HepG2 (cell line): Measurements from ENCODE around the gene MPIG6B. TPM values are rescaled to one million over a fixed set of nuclear protein-coding genes. Genes with fewer than 3 reads are reported as not detected.

Experiments
- GPN1 ChIP-seq: sonication (generic); formaldehyde crosslinking; IDR thresholded peaks from 2 replicates; pipeline ENCODE4 v1.5.1; 2020; ENCODE audit warnings: missing genetic modification reagents, borderline replicate concordance
- HNRNPH1 ChIP-seq: fragments of 200-400 bp; formaldehyde crosslinking; optimal IDR thresholded peaks from 2 replicates; pipeline ENCODE3; 2017; ENCODE audit warnings: mild to moderate bottlenecking, low read depth, low read length
- NFE2 ChIP-seq: sonication (generic); formaldehyde crosslinking; IDR thresholded peaks from 2 replicates; pipeline ENCODE4 v1.4.0; 2020; ENCODE audit warnings: missing genetic modification reagents
- NFIC ChIP-seq: IDR thresholded peaks from 2 replicates; pipeline ENCODE4 v1.6.1; 2012; ENCODE audit warnings: mild to moderate bottlenecking, low read length, inconsistent platforms
- POLR2A ChIP-seq, 2 experiments: IDR thresholded peaks; 2 replicates each; pipeline ENCODE4 v1.6.1; 2011; ENCODE audit warnings: low read depth in 2 of 2, low read length in 2 of 2, mild to moderate bottlenecking in 1 of 2, moderate library complexity in 1 of 2; ENCODE audit not compliant: insufficient read depth in 1 of 2
- PTBP1 ChIP-seq: fragments of 200-400 bp; formaldehyde crosslinking; IDR thresholded peaks from 2 replicates; pipeline ENCODE4 v1.6.1; 2018; ENCODE audit warnings: low read length, low read depth; ENCODE audit not compliant: poor library complexity, severe bottlenecking
- RBM22 ChIP-seq: fragments of 200-400 bp; formaldehyde crosslinking; optimal IDR thresholded peaks from 2 replicates; pipeline ENCODE3; 2017; ENCODE audit warnings: mild to moderate bottlenecking, low read length, moderate library complexity
- RNF2 ChIP-seq: fragments of 450-650 bp; conservative IDR thresholded peaks from 2 replicates; pipeline ENCODE4 v1.6.1; 2016; ENCODE audit warnings: low read depth
- TEAD2 ChIP-seq: sonication (generic); formaldehyde crosslinking; IDR thresholded peaks from 2 replicates; pipeline ENCODE4 v1.9.0; 2021; ENCODE audit warnings: missing genetic modification reagents
- ZBTB20 ChIP-seq: sonication (generic); formaldehyde crosslinking; IDR thresholded peaks from 2 replicates; pipeline ENCODE4 v1.8.1; 2023; ENCODE audit warnings: missing genetic modification reagents, low read depth, mild to moderate bottlenecking, borderline replicate concordance
- ZBTB7B ChIP-seq: sonication (generic); formaldehyde crosslinking; IDR thresholded peaks from 2 replicates; pipeline ENCODE4 v1.4.0; 2020; ENCODE audit warnings: missing genetic modification reagents
- ZEB1 ChIP-seq: IDR thresholded peaks from 2 replicates; pipeline ENCODE4 v1.6.1; 2012; ENCODE audit warnings: mild to moderate bottlenecking, low read depth, inconsistent platforms; ENCODE audit not compliant: insufficient replicate concordance
- ZNF550 ChIP-seq: sonication (generic); formaldehyde crosslinking; IDR thresholded peaks from 2 replicates; pipeline ENCODE4 v1.4.0; 2020; ENCODE audit warnings: mild to moderate bottlenecking, missing genetic modification reagents, borderline replicate concordance
- ZNF616 ChIP-seq: sonication (generic); formaldehyde crosslinking; IDR thresholded peaks from 2 replicates; pipeline ENCODE4 v1.5.0; 2020; ENCODE audit warnings: low read depth, mild to moderate bottlenecking, missing genetic modification reagents
- polyA plus RNA-seq, 8 experiments: library from polyadenylated mRNA; depleted of rRNA in 3 of 8; stranded (reverse) in 7 of 8; unstranded in 1 of 8; fragments of >200 nt; fragmentation: Illumina TruSeq in 4 of 8; extraction: Trizol in 4 of 8; gene quantifications; 2 replicates each; pipeline versions ENCODE4 v1.2.1 to v1.2.3, GENCODE V29; 2011 to 2016; ENCODE audit warnings: low read depth in 4 of 8, missing spikeins in 1 of 8, mixed read lengths in 1 of 8; ENCODE audit not compliant: insufficient read depth in 1 of 8
- total RNA-seq, 5 experiments: library from RNA; depleted of rRNA; stranded (reverse); fragments of >200 nt; fragmentation: Illumina TruSeq; extraction: Trizol; gene quantifications; 2 replicates each; pipeline ENCODE4 v1.2.3, GENCODE V29; 2016; ENCODE audit warnings: low read depth in 1 of 5
- TF ChIP-seq, protein P1 (sequence below): sonication (generic); formaldehyde crosslinking; IDR thresholded peaks from 2 replicates; pipeline ENCODE4 v1.5.0; 2020; ENCODE audit warnings: mild to moderate bottlenecking, missing genetic modification reagents
- TF ChIP-seq, protein P2 (sequence below): sonication (generic); formaldehyde crosslinking; IDR thresholded peaks from 2 replicates; pipeline ENCODE4 v1.4.0; 2020; ENCODE audit warnings: missing genetic modification reagents
- TF ChIP-seq, protein P3 (sequence below): fragments of 450-650 bp; IDR thresholded peaks from 2 replicates; pipeline ENCODE4 v1.6.1; 2017; ENCODE audit warnings: mild to moderate bottlenecking
- TF ChIP-seq, protein P4 (sequence below): sonication (generic); formaldehyde crosslinking; IDR thresholded peaks from 2 replicates; pipeline ENCODE4 v1.9.0; 2021; ENCODE audit warnings: missing genetic modification reagents, mild to moderate bottlenecking, borderline replicate concordance
- TF ChIP-seq, protein P5 (sequence below), 2 experiments: fragments of 450-650 bp in 1 of 2; sonication (generic) in 1 of 2; formaldehyde crosslinking; IDR thresholded peaks; 2 replicates each; pipeline versions ENCODE4 v1.5.0 to v1.8.0; 2020 to 2022; ENCODE audit warnings: mild to moderate bottlenecking in 1 of 2, missing genetic modification reagents in 1 of 2

Gene MPIG6B
- total and polyA plus RNA-seq, 2 of the 13 experiments (the other 11 are each of a cell fraction or from before 2014, with no cell fraction given): not detected

DNA sequence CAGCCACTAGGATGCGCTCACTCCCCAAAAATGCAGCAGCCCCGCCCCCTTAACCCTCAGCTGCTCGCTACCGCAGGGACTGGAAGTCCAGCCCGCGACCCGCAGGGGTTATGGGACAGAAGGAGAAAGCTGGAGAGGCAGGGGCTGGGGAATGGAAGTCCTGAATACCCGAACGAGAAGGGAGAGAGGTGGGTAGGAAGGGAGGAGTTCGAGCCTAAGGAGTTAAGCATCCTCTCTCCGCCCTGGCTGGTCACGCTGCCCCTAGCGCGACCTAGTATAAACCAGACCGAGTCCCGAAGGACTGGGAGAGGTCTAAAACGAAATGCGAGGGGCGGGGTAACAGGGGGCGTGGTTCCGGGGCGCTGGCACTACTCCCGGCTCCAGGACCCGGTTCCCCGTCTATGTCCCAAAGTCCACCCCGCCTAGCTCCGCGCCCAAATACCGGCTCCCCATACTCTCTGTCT lies 6.4 kb downstream of the MPIG6B start (continued):
- TF ChIP-seq, protein P1, sequence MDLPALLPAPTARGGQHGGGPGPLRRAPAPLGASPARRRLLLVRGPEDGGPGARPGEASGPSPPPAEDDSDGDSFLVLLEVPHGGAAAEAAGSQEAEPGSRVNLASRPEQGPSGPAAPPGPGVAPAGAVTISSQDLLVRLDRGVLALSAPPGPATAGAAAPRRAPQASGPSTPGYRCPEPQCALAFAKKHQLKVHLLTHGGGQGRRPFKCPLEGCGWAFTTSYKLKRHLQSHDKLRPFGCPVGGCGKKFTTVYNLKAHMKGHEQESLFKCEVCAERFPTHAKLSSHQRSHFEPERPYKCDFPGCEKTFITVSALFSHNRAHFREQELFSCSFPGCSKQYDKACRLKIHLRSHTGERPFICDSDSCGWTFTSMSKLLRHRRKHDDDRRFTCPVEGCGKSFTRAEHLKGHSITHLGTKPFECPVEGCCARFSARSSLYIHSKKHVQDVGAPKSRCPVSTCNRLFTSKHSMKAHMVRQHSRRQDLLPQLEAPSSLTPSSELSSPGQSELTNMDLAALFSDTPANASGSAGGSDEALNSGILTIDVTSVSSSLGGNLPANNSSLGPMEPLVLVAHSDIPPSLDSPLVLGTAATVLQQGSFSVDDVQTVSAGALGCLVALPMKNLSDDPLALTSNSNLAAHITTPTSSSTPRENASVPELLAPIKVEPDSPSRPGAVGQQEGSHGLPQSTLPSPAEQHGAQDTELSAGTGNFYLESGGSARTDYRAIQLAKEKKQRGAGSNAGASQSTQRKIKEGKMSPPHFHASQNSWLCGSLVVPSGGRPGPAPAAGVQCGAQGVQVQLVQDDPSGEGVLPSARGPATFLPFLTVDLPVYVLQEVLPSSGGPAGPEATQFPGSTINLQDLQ: no peak
- TF ChIP-seq TEAD2 (CRISPR knock-in tag): 0 out of 2 replicates have a peak, but pooled peaks have one; percentile 63
- TF ChIP-seq HNRNPH1: no peak
- TF ChIP-seq PTBP1: no peak
- TF ChIP-seq ZNF550: no peak
- TF ChIP-seq ZEB1: no peak
- TF ChIP-seq ZBTB20 (CRISPR knock-in tag): peak; percentile 9; the same call in 1 of the 2 replicates
- TF ChIP-seq ZNF616: no peak
- no peak for TF ChIP-seq NFIC
- no peak for TF ChIP-seq GPN1 (CRISPR knock-in tag)
- TF ChIP-seq, protein P2, sequence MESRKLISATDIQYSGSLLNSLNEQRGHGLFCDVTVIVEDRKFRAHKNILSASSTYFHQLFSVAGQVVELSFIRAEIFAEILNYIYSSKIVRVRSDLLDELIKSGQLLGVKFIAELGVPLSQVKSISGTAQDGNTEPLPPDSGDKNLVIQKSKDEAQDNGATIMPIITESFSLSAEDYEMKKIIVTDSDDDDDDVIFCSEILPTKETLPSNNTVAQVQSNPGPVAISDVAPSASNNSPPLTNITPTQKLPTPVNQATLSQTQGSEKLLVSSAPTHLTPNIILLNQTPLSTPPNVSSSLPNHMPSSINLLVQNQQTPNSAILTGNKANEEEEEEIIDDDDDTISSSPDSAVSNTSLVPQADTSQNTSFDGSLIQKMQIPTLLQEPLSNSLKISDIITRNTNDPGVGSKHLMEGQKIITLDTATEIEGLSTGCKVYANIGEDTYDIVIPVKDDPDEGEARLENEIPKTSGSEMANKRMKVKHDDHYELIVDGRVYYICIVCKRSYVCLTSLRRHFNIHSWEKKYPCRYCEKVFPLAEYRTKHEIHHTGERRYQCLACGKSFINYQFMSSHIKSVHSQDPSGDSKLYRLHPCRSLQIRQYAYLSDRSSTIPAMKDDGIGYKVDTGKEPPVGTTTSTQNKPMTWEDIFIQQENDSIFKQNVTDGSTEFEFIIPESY (CRISPR knock-in tag): peak; percentile 58
- TF ChIP-seq RBM22: no peak
- TF ChIP-seq RNF2: no peak
- TF ChIP-seq, protein P3, sequence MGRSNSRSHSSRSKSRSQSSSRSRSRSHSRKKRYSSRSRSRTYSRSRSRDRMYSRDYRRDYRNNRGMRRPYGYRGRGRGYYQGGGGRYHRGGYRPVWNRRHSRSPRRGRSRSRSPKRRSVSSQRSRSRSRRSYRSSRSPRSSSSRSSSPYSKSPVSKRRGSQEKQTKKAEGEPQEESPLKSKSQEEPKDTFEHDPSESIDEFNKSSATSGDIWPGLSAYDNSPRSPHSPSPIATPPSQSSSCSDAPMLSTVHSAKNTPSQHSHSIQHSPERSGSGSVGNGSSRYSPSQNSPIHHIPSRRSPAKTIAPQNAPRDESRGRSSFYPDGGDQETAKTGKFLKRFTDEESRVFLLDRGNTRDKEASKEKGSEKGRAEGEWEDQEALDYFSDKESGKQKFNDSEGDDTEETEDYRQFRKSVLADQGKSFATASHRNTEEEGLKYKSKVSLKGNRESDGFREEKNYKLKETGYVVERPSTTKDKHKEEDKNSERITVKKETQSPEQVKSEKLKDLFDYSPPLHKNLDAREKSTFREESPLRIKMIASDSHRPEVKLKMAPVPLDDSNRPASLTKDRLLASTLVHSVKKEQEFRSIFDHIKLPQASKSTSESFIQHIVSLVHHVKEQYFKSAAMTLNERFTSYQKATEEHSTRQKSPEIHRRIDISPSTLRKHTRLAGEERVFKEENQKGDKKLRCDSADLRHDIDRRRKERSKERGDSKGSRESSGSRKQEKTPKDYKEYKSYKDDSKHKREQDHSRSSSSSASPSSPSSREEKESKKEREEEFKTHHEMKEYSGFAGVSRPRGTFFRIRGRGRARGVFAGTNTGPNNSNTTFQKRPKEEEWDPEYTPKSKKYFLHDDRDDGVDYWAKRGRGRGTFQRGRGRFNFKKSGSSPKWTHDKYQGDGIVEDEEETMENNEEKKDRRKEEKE: no peak
- TF ChIP-seq NFE2 (CRISPR knock-in tag): no peak
- TF ChIP-seq POLR2A (IDR thresholded peaks at IDR 0.05; ENCODE audit: insufficient read depth in 1 of 2, low read depth in 2 of 2, low read length in 2 of 2): peak in 1 of 2 experiments; percentile 74; a peak in 2 of 4 replicates
- TF ChIP-seq, protein P4, sequence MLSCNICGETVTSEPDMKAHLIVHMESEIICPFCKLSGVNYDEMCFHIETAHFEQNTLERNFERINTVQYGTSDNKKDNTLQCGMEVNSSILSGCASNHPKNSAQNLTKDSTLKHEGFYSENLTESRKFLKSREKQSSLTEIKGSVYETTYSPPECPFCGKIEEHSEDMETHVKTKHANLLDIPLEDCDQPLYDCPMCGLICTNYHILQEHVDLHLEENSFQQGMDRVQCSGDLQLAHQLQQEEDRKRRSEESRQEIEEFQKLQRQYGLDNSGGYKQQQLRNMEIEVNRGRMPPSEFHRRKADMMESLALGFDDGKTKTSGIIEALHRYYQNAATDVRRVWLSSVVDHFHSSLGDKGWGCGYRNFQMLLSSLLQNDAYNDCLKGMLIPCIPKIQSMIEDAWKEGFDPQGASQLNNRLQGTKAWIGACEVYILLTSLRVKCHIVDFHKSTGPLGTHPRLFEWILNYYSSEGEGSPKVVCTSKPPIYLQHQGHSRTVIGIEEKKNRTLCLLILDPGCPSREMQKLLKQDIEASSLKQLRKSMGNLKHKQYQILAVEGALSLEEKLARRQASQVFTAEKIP (CRISPR knock-in tag): no peak
- TF ChIP-seq, protein P5, sequence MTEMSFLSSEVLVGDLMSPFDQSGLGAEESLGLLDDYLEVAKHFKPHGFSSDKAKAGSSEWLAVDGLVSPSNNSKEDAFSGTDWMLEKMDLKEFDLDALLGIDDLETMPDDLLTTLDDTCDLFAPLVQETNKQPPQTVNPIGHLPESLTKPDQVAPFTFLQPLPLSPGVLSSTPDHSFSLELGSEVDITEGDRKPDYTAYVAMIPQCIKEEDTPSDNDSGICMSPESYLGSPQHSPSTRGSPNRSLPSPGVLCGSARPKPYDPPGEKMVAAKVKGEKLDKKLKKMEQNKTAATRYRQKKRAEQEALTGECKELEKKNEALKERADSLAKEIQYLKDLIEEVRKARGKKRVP (CRISPR knock-in tag; IDR thresholded peaks at IDR 0.05): peak in 1 of 2 experiments; percentile 35; a peak in 1 of 4 replicates
- TF ChIP-seq ZBTB7B (CRISPR knock-in tag): peak; percentile 90
